Tibial artery (tissue), 4 donors: ENCODE measurements around the gene TRPM2.
"Not testable (repeated sequence)": the region's sequence is repeated elsewhere in the genome, so short reads cannot be mapped to it uniquely, and the experiment has no call there.

ENCODE experiments used
- DNase-seq, 2 donors: peaks; one replicate each; pipeline ENCODE4 v3.0.0-alpha.2; 2019
- H3K27ac ChIP-seq, 2 donors: fragments of 200-600 bp; sonication (generic) in 1 of 2; 1 replicate in 1 of 2; 2 replicates in 1 of 2; pipeline ENCODE4 v1.5.1; 2018 to 2019; ENCODE audit warnings: mild to moderate bottlenecking in 1 of 2
- H3K27me3 ChIP-seq, 2 donors: fragments of 200-600 bp; sonication (generic) in 1 of 2; one replicate each; pipeline versions ENCODE4 v1.5.1 to v1.6.0; 2016 to 2019
- H3K36me3 ChIP-seq, 3 donors: fragments of 200-600 bp; sonication (generic) in 2 of 3; one replicate each; pipeline ENCODE4 v1.5.1; 2016 to 2019; ENCODE audit warnings: mild to moderate bottlenecking in 2 of 3
- H3K4me1 ChIP-seq, 4 donors: fragments of 200-600 bp; sonication (generic) in 2 of 4; 1 replicate in 3 of 4; 2 replicates in 1 of 4; pipeline ENCODE4 v1.5.1; 2016 to 2019
- H3K4me3 ChIP-seq, 2 donors: fragments of 200-600 bp; sonication (generic) in 1 of 2; 1 replicate in 1 of 2; 2 replicates in 1 of 2; pipeline ENCODE4 v1.5.1; 2018 to 2019; ENCODE audit warnings: mild to moderate bottlenecking in 2 of 2
- H3K9me3 ChIP-seq, 3 donors: fragments of 200-600 bp; sonication (generic) in 1 of 3; one replicate each; pipeline ENCODE4 v1.5.1; 2016 to 2019
- intact Hi-C: fragments of 100-400 bp; cut with DNase I; formaldehyde crosslinking; loops from one replicate; pipeline ENCODE4 v1.15.0; 2023; ENCODE audit warnings: low total_unique reads
- TF ChIP-seq, protein P1 (sequence below), 2 experiments: fragments of 200-600 bp in 1 of 2; fragments of 450-650 bp in 1 of 2; IDR thresholded peaks; one replicate each; pipeline ENCODE4 v1.5.1; 2017 to 2019; ENCODE audit warnings: antibody characterized with exemption in 2 of 2, mild to moderate bottlenecking in 1 of 2, moderate library complexity in 1 of 2

The TRPM2 gene

DNA sequence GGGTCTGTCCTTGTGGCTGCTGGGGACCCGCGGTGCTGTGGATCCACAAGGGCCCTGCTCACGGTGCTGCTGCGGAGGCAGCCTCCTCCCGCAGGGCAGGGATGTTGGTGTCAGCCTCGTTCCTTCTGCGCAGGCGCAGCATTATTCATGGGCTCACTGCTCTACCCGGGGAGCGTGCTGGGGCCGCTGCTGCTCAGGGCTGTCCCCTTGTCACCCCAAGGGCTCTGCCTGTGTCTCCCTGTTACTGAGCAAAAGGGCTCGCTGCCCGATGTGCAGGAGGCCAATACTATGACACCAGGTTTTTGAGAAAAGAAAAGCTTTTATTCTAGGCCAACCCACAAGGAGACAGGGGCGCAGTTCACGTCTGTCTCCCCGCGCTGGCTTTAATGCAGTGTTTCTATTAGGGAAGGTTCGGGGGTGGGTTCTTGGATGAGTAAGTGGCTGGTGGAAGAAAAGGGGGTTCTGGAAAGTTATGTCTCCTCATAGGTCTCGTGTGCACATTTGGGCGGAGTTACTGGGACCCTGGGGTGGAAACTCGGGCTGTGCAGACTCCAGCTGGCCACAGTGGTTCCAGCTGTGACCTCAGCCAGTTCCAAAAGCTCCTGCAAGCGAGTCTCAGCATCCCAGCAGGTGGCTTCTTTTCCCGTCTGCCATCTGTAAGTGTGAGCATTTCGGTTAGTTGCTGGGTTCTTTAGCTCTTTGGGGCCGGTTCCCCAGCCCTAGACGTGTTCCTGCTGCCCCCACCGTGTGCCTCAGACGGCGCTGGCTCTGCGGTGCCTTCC, 61.1 kb downstream of the TRPM2 start:
- no peaks in the 10 kb centered on the region for H3K9me3 ChIP-seq
- peak; percentile 7 to 51 for DNase-seq
- no peaks in the 10 kb centered on the region for H3K36me3 ChIP-seq
- no peak overlapping the region for H3K27ac ChIP-seq
- TF ChIP-seq, protein P1, sequence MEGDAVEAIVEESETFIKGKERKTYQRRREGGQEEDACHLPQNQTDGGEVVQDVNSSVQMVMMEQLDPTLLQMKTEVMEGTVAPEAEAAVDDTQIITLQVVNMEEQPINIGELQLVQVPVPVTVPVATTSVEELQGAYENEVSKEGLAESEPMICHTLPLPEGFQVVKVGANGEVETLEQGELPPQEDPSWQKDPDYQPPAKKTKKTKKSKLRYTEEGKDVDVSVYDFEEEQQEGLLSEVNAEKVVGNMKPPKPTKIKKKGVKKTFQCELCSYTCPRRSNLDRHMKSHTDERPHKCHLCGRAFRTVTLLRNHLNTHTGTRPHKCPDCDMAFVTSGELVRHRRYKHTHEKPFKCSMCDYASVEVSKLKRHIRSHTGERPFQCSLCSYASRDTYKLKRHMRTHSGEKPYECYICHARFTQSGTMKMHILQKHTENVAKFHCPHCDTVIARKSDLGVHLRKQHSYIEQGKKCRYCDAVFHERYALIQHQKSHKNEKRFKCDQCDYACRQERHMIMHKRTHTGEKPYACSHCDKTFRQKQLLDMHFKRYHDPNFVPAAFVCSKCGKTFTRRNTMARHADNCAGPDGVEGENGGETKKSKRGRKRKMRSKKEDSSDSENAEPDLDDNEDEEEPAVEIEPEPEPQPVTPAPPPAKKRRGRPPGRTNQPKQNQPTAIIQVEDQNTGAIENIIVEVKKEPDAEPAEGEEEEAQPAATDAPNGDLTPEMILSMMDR (IDR thresholded peaks at IDR 0.05), result no peak
- no peaks in the 10 kb centered on the region for H3K4me1 ChIP-seq
- intact Hi-C loops, result no loop called here
- no peak overlapping the region for H3K4me3 ChIP-seq
- H3K27me3 ChIP-seq, result peaks cover 0 to 40% of the 10 kb centered on the region in 2 donors

DNA sequence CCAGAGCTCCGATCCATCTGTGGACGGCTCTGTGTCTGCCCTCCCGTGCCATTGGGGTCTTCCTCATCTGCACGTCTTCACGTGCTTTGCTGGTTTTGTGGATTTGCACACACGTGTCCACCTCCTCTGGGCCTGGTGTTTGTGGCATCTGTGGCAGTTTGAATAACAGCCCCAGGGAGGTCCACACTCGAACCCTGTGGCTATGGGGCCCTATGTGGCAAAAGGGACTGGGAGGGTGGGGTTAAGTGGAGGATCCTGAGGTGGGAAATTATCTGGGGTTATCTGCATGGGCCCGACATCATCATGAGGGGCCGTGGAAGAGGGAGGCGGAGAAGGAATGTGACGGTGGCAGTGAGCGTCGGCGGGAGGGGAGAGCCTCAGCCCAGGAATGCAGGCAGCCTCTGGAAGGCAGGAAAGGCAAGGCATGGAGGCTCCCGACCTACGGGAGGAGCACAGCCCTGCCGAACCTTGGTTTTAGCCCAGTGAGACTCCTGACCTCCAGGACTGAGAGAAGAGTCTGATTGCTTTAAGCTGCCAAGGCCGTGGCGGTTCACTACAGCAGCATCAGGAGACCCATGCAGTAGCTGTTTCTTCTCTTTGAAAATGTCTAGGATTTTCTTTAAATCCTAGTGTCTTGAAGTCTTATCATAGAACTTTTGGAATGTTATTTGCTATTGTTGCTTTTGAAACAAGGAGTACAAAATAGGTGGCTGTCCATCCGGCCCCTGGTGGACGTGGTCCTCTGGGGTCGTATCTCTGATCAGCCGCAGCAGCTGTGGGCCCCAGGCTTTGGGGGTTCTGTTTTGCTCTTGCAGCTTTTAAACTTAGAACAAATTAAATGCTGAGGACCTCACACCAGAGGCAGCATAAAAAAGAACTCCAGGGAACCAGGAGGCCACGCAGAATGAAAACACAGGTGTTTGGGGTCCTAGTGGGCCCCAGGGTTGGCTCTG, 61.9 kb downstream of the TRPM2 start:
- H3K4me3 ChIP-seq, result no peak overlapping the region
- intact Hi-C loops, result no loop called here
- H3K9me3 ChIP-seq, result no peaks in the 10 kb centered on the region
- peaks cover 0 to 40% of the 10 kb centered on the region in 2 donors for H3K27me3 ChIP-seq
- DNase-seq, result peak; percentile 20 to 27
- TF ChIP-seq, protein P1 (IDR thresholded peaks at IDR 0.05), result no peak
- no peaks in the 10 kb centered on the region for H3K36me3 ChIP-seq
- no peaks in the 10 kb centered on the region for H3K4me1 ChIP-seq
- no peak overlapping the region for H3K27ac ChIP-seq

DNA sequence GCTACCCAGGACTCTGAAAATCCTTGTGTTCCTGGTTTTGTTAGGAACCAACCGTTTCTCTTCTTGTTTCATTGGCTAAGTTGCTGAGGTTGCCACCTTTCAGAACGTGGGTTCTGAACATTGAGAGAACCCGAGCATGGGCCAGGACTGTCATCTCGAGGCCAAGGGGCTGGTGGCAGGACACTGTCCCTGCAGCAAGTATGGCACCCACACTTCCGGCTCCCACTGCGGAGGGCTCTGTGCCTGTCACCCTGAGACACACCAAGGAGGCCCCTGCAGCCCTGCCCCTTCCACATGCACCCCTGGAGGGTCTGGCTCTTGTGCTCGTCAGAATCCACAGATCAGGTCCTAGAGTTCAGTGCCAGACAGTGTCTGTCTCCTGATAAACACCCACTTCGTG, 62.8 kb downstream of the TRPM2 start:
- no peak overlapping the region for H3K4me3 ChIP-seq
- no peaks in the 10 kb centered on the region for H3K9me3 ChIP-seq
- no peak overlapping the region for H3K27ac ChIP-seq
- intact Hi-C loops, result no loop called here
- no peaks in the 10 kb centered on the region for H3K4me1 ChIP-seq
- TF ChIP-seq, protein P1 (IDR thresholded peaks at IDR 0.05), result no peak
- peaks cover 0 to 40% of the 10 kb centered on the region in 2 donors for H3K27me3 ChIP-seq
- DNase-seq, result peak; percentile 5 to 29
- no peaks in the 10 kb centered on the region for H3K36me3 ChIP-seq

DNA sequence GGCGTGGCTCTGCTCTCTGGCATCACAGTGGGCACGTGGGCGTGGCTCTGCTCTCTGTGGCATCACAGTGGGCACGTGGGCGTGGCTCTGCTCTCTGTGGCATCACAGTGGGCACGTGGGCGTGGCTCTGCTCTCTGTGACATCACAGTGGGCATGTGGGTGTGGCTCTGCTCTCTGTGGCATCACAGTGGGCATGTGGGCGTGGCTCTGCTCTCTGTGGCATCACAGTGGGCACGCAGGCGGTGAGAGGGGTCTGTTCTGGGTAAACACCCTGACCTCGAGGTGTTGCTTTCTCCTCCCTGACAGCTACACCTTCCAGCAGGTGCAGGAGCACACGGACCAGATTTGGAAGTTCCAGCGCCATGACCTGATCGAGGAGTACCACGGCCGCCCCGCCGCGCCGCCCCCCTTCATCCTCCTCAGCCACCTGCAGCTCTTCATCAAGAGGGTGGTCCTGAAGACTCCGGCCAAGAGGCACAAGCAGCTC, 64.2 kb downstream of the TRPM2 start:
- H3K27ac ChIP-seq, H3K4me3 ChIP-seq, H3K36me3 ChIP-seq, H3K4me1 ChIP-seq, intact Hi-C loops, H3K9me3 ChIP-seq: not testable (repeated sequence)
- peak in 1 of 2 donors; percentile 29 for DNase-seq
- peaks cover 0 to 46% of the 10 kb centered on the region in 2 donors for H3K27me3 ChIP-seq

DNA sequence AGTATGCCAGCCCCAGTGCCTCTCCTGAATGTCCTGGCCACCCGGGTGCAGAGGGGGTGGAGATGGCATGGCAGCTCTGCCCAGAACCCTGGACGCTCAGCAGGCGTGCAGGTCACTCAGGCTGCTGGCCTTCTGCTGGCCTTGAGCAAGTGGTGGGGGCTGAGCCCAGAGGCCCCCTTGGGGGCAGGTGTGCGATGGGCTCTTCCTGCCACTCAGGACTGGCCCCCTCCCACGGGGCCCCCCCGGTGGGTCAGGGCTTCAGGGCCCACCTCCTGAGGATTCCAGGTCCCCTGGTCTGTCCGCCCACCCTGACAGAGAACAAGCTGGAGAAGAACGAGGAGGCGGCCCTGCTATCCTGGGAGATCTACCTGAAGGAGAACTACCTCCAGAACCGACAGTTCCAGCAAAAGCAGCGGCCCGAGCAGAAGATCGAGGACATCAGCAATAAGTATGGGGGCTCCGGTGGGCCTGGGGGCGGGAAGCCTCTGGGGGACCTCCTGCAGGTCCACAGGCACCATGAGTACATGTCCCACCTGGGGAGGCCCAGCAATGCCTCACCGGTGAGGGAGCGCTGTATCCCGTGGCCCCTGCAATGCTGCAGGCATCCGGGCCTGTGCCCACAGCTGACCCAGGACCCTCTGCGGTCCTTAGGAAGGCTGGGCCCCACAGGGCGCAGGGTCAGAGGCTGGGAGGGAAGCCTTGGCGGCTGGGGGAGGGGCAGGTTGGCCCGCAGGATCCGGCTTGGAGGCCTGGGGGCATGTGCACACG, 64.9 kb downstream of the TRPM2 start:
- H3K36me3 ChIP-seq, result no peaks in the 10 kb centered on the region
- H3K9me3 ChIP-seq, result no peaks in the 10 kb centered on the region
- TF ChIP-seq, protein P1 (IDR thresholded peaks at IDR 0.05), result no peak
- no peaks in the 10 kb centered on the region for H3K4me1 ChIP-seq
- no peak overlapping the region for H3K27ac ChIP-seq
- peaks cover 0 to 48% of the 10 kb centered on the region in 2 donors for H3K27me3 ChIP-seq
- intact Hi-C loops, result no loop called here
- H3K4me3 ChIP-seq, result no peak overlapping the region
- peak; percentile 10 to 63 for DNase-seq
